IMR-90 (cell line): ENCODE data around the gene PGBD5. TPM values are rescaled to one million over a fixed set of nuclear protein-coding genes. Genes with fewer than 3 reads are reported as not detected.

ENCODE experiments used
- ATAC-seq: fragments of 200-7000 bp; cut with Tn5 transposase; 2 replicates; pipeline ENCODE4 v1.9.1; 2020; ENCODE audit warnings: low read depth, mild to moderate bottlenecking, moderate library complexity
- BruUV-seq: library from RNA; stranded (reverse); fragments of 400-500 nt; replicated peaks from 2 replicates; lab custom pipeline; 2021; lab: Mats Ljungman, UMichigan
- CTCF ChIA-PET: fragments of 300-600 bp; formaldehyde crosslinking; extraction: SDS; loops from one replicate; lab custom pipeline; 2021; ENCODE audit warnings: antibody characterized with exemption; lab: Yijun Ruan, JAX
- POLR2A ChIA-PET: fragments of 300-600 bp; sonication (Branson Sonifier 250); formaldehyde crosslinking; loops from one replicate; lab custom pipeline; 2022; ENCODE audit warnings: antibody characterized with exemption; ENCODE audit not compliant: unreplicated experiment; lab: Charles Lee
- DNase-seq: peaks from one replicate; pipeline ENCODE4 v3.0.0; 2013
- H2AFZ ChIP-seq: replicated peaks from 2 replicates; pipeline ENCODE3; 2013; ENCODE audit warnings: low read length, mild to moderate bottlenecking; ENCODE audit not compliant: poor library complexity
- H2AK5ac ChIP-seq: 2 replicates; pipeline ENCODE4 v1.6.1; 2013; ENCODE audit warnings: low read depth, low read length, inconsistent platforms
- H2AK9ac ChIP-seq: replicated peaks from 2 replicates; pipeline ENCODE3; 2013; ENCODE audit warnings: mild to moderate bottlenecking, low read depth, low read length, moderate library complexity; ENCODE audit not compliant: poor library complexity
- H2BK120ac ChIP-seq: 2 replicates; pipeline ENCODE4 v1.6.1; 2013; ENCODE audit warnings: low read depth, low read length, inconsistent platforms
- H2BK15ac ChIP-seq: 3 replicates; pipeline ENCODE4 v1.6.1; 2013; ENCODE audit warnings: low read depth, low read length, inconsistent platforms
- H2BK20ac ChIP-seq: 2 replicates; pipeline ENCODE4 v1.6.1; 2013; ENCODE audit warnings: low read depth, mild to moderate bottlenecking, inconsistent platforms, low read length, moderate library complexity
- H2BK5ac ChIP-seq: 2 replicates; pipeline ENCODE4 v1.6.1; 2013; ENCODE audit warnings: mild to moderate bottlenecking, low read depth, low read length, inconsistent platforms; ENCODE audit not compliant: poor library complexity, severe bottlenecking
- H3K14ac ChIP-seq: replicated peaks from 2 replicates; pipeline ENCODE4 v1.6.1; 2013; ENCODE audit warnings: low read depth, low read length, inconsistent platforms
- H3K18ac ChIP-seq: 2 replicates; pipeline ENCODE4 v1.6.1; 2013; ENCODE audit warnings: low read depth, low read length, control low read depth
- H3K23ac ChIP-seq: 2 replicates; pipeline ENCODE4 v1.6.1; 2013; ENCODE audit warnings: low read depth, low read length, inconsistent platforms
- H3K27ac ChIP-seq: 2 replicates; pipeline ENCODE4 v1.5.1; 2013; ENCODE audit warnings: mild to moderate bottlenecking, control low read depth, low read length; ENCODE audit not compliant: insufficient read depth
- H3K27me3 ChIP-seq: 2 replicates; pipeline ENCODE4 v1.6.1; 2013; ENCODE audit warnings: low read length; ENCODE audit not compliant: control insufficient read depth, insufficient read depth
- H3K36me3 ChIP-seq: 2 replicates; pipeline ENCODE4 v1.6.1; 2013; ENCODE audit warnings: low read length, mixed read lengths; ENCODE audit not compliant: control insufficient read depth, insufficient read depth
- H3K4ac ChIP-seq: 2 replicates; pipeline ENCODE4 v1.6.1; 2013; ENCODE audit warnings: low read depth, low read length, inconsistent platforms
- H3K4me1 ChIP-seq: 2 replicates; pipeline ENCODE4 v1.6.1; 2013; ENCODE audit warnings: low read length, mixed read lengths; ENCODE audit not compliant: control insufficient read depth, insufficient read depth
- H3K4me2 ChIP-seq: 2 replicates; pipeline ENCODE4 v1.6.1; 2013; ENCODE audit warnings: low read depth, mild to moderate bottlenecking, control low read depth, low read length, moderate library complexity
- H3K4me3 ChIP-seq: 2 replicates; pipeline ENCODE4 v1.5.1; 2013; ENCODE audit warnings: low read depth, mild to moderate bottlenecking, control low read depth, low read length, moderate library complexity; ENCODE audit not compliant: insufficient read depth
- H3K56ac ChIP-seq: 2 replicates; pipeline ENCODE4 v1.6.1; 2013; ENCODE audit warnings: low read length, inconsistent platforms; ENCODE audit not compliant: insufficient read depth; ENCODE audit errors: extremely low read depth
- H3K79me1 ChIP-seq, 2 experiments: 2 replicates each; pipeline ENCODE4 v1.6.1; 2013; ENCODE audit warnings: low read length in 2 of 2, inconsistent platforms in 1 of 2, low read depth in 1 of 2
- H3K9ac ChIP-seq: 2 replicates; pipeline ENCODE4 v1.6.1; 2013; ENCODE audit warnings: low read depth, low read length, control low read depth
- H3K9me1 ChIP-seq: 2 replicates; pipeline ENCODE4 v1.6.1; 2013; ENCODE audit warnings: low read length, inconsistent platforms; ENCODE audit not compliant: insufficient read depth
- H3K9me3 ChIP-seq: 2 replicates; pipeline ENCODE4 v1.6.1; 2013; ENCODE audit warnings: low read length; ENCODE audit not compliant: control insufficient read depth, insufficient read depth
- H4K20me1 ChIP-seq: 2 replicates; pipeline ENCODE4 v1.6.1; 2013; ENCODE audit warnings: low read length, inconsistent platforms; ENCODE audit not compliant: insufficient read depth
- H4K5ac ChIP-seq: 2 replicates; pipeline ENCODE4 v1.6.1; 2013; ENCODE audit warnings: mild to moderate bottlenecking, low read depth, low read length, control low read depth
- H4K8ac ChIP-seq, 2 experiments: 2 replicates each; pipeline ENCODE4 v1.6.1; 2013; ENCODE audit warnings: low read depth in 2 of 2, low read length in 2 of 2, control low read depth in 1 of 2, inconsistent platforms in 1 of 2
- H4K91ac ChIP-seq: 2 replicates; pipeline ENCODE4 v1.6.1; 2013; ENCODE audit warnings: low read depth, low read length, inconsistent platforms; ENCODE audit not compliant: insufficient read depth
- BHLHE40 ChIP-seq: fragments of 150-350 bp; IDR thresholded peaks from 2 replicates; pipeline ENCODE4 v1.6.1; 2016; ENCODE audit warnings: mild to moderate bottlenecking, low read depth, low read length
- FOS ChIP-seq: fragments of 150-350 bp; IDR thresholded peaks from 2 replicates; pipeline ENCODE4 v1.6.1; 2016; ENCODE audit warnings: low read depth, low read length
- MAFK ChIP-seq: IDR thresholded peaks from 2 replicates; pipeline ENCODE4 v1.6.1; 2012; ENCODE audit warnings: low read depth, low read length, improper control_type of control experiment
- MXI1 ChIP-seq: IDR thresholded peaks from 2 replicates; pipeline ENCODE4 v1.6.1; 2012; ENCODE audit warnings: low read depth, mild to moderate bottlenecking, low read length, moderate library complexity, borderline replicate concordance
- POLR2A ChIP-seq: IDR thresholded peaks from 2 replicates; pipeline ENCODE4 v1.6.1; 2012; ENCODE audit warnings: mild to moderate bottlenecking, low read depth, low read length
- RAD21 ChIP-seq: IDR thresholded peaks from 2 replicates; pipeline ENCODE4 v1.6.1; 2012; ENCODE audit warnings: low read length, improper control_type of control experiment
- RFX5 ChIP-seq: IDR thresholded peaks from 2 replicates; pipeline ENCODE4 v1.8.0; 2012; ENCODE audit warnings: low read depth, mild to moderate bottlenecking, low read length, moderate library complexity
- WGBS, 2 experiments: methylation state at CpG; one replicate each; pipeline versions ENCODE4 v1.1.5 to v1.1.7; 2013; ENCODE audit warnings: missing lambda C conversion rate in 2 of 2; ENCODE audit not compliant: insufficient read length in 1 of 2; ENCODE audit errors: extremely low coverage in 2 of 2; 5-methylcytosine and 5-hydroxymethylcytosine counted together
- dilution Hi-C: fragments of 300-500 bp; cut with HindIII; formaldehyde crosslinking; loops from one replicate; pipeline ENCODE4 v1.14.3; 2018; ENCODE audit warnings: low sequenced_read_pairs; ENCODE audit not compliant: unreplicated experiment
- in situ Hi-C: fragments of 300-500 bp; cut with MboI; formaldehyde crosslinking; loops from 3 replicates; pipeline ENCODE4 v1.14.3; 2019; ENCODE audit warnings: low sequenced_read_pairs, inconsistent platforms, mixed read lengths
- intact Hi-C: fragments of 100-400 bp; cut with micrococcal nuclease; formaldehyde crosslinking; loops from 2 replicates; pipeline ENCODE4 v1.10.0; 2022
- polyA plus RNA-seq, 3 experiments: library from polyadenylated mRNA; depleted of rRNA; stranded (reverse); fragments of >200 nt; gene quantifications; 2 replicates each; pipeline ENCODE4 v1.2.3, GENCODE V29; 2012; ENCODE audit warnings: low replicate concordance in 1 of 3
- total RNA-seq: library from RNA; depleted of rRNA; stranded (reverse); fragments of >200 nt; gene quantifications from 2 replicates; pipeline ENCODE4 v1.2.3, GENCODE V29; 2012
- TF ChIP-seq, protein P1 (sequence below): conservative IDR thresholded peaks from 2 replicates; pipeline ENCODE4 v1.5.1; 2012; ENCODE audit warnings: mild to moderate bottlenecking, low read depth, low read length, improper control_type of control experiment

Gene PGBD5
- total and polyA plus RNA-seq, 2 of the 4 experiments (the other 2 are of a cell fraction) = 0.18 to 0.36 TPM

DNA sequence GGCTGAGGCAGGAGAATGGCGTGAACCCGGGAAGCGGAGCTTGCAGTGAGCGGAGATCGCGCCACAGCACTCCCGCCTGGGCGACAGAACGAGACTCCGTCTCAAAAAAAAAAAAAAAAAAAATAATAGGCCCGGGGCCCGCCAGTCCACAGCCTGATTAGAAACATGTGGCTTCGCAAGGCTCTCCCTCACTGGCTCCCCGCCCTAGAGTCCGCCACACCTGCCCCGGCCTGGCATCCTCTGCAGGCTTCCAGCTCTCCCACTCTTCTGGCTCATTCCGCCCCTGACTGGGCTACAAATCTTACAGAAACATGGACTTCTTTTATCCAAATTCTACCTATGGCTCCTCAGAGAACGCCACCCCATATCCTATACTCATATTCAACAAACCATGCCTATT lies 32.4 kb downstream of the PGBD5 start:
- no peak overlapping the region for H2BK120ac ChIP-seq
- H4K20me1 ChIP-seq = no peaks in the 10 kb centered on the region
- no peaks in the 10 kb centered on the region for H3K36me3 ChIP-seq
- dilution Hi-C loops = no loop called here
- H3K4me1 ChIP-seq = no peaks in the 10 kb centered on the region
- H2BK5ac ChIP-seq = no peak overlapping the region
- no peak overlapping the region for H2AFZ ChIP-seq
- H2BK20ac ChIP-seq = no peak overlapping the region
- WGBS, 2 experiments = 98% methylated on average over 5 of the region's 18 CpGs; no CpG with 5 or more reads in 1 of the 2 experiments
- no peak overlapping the region for H3K9ac ChIP-seq
- H2AK5ac ChIP-seq = no peak overlapping the region
- H3K27me3 ChIP-seq = no peaks in the 10 kb centered on the region
- no peak overlapping the region for H3K56ac ChIP-seq
- H3K23ac ChIP-seq = no peak overlapping the region
- H3K9me1 ChIP-seq = no peaks in the 10 kb centered on the region
- in situ Hi-C loops = no loop called here
- no peak overlapping the region for H3K4me3 ChIP-seq
- H3K14ac ChIP-seq = no peak overlapping the region
- intact Hi-C loops = no loop called here
- TF ChIP-seq MAFK = no peak
- no peak for TF ChIP-seq FOS
- TF ChIP-seq MXI1 = no peak
- TF ChIP-seq RAD21 = no peak
- no peak for TF ChIP-seq BHLHE40
- TF ChIP-seq RFX5 = no peak
- no peak for TF ChIP-seq POLR2A
- TF ChIP-seq, protein P1, sequence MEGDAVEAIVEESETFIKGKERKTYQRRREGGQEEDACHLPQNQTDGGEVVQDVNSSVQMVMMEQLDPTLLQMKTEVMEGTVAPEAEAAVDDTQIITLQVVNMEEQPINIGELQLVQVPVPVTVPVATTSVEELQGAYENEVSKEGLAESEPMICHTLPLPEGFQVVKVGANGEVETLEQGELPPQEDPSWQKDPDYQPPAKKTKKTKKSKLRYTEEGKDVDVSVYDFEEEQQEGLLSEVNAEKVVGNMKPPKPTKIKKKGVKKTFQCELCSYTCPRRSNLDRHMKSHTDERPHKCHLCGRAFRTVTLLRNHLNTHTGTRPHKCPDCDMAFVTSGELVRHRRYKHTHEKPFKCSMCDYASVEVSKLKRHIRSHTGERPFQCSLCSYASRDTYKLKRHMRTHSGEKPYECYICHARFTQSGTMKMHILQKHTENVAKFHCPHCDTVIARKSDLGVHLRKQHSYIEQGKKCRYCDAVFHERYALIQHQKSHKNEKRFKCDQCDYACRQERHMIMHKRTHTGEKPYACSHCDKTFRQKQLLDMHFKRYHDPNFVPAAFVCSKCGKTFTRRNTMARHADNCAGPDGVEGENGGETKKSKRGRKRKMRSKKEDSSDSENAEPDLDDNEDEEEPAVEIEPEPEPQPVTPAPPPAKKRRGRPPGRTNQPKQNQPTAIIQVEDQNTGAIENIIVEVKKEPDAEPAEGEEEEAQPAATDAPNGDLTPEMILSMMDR = no peak
- H4K91ac ChIP-seq = no peak overlapping the region
- no peak overlapping the region for H4K5ac ChIP-seq
- peaks cover 6% of the 10 kb centered on the region for H3K9me3 ChIP-seq
- H2BK15ac ChIP-seq = no peak overlapping the region
- ChIA-PET POLR2A (interaction anchor here (0.5 kb wide), 1 partner anchor 835 kb away, joined by 3 read pairs; the partner anchor contains the start of gene ABCB10), CTCF (no interaction called here)
- no peak overlapping the region for H4K8ac ChIP-seq
- H3K27ac ChIP-seq = no peak overlapping the region
- BruUV-seq = no TSS peak
- H3K79me1 ChIP-seq = no peaks in the 10 kb centered on the region
- no peak for DNase-seq
- H3K4me2 ChIP-seq = no peak overlapping the region
- no peak for ATAC-seq
- no peak overlapping the region for H3K18ac ChIP-seq
- no peak overlapping the region for H3K4ac ChIP-seq
- H2AK9ac ChIP-seq = no peak overlapping the region
